Gastroesophageal sphincter (tissue), 4 donors: ENCODE measurements around the gene ATG13. TPM values are rescaled to one million over a fixed set of nuclear protein-coding genes. Genes with fewer than 3 reads are reported as not detected.

ENCODE experiments used
- ATAC-seq: fragments of 150-250 bp; one replicate; pipeline ENCODE4 v1.9.1; 2016; ENCODE audit warnings: mild to moderate bottlenecking, moderate library complexity
- H3K27ac ChIP-seq, 4 donors: fragments of 200-600 bp; sonication (generic) in 3 of 4; 1 replicate in 3 of 4; 2 replicates in 1 of 4; pipeline ENCODE4 v1.5.1; 2016 to 2019
- H3K27me3 ChIP-seq: fragments of 200-600 bp; sonication (generic); one replicate; pipeline ENCODE4 v1.5.1; 2019
- H3K36me3 ChIP-seq, 2 donors: fragments of 200-600 bp; sonication (generic); one replicate each; pipeline ENCODE4 v1.5.1; 2019; ENCODE audit warnings: control low read depth in 1 of 2
- H3K4me1 ChIP-seq, 3 donors: fragments of 200-600 bp; sonication (generic); 1 replicate in 2 of 3; 2 replicates in 1 of 3; pipeline ENCODE4 v1.5.1; 2016 to 2019; ENCODE audit warnings: control low read depth in 2 of 3
- H3K4me3 ChIP-seq, 2 donors: fragments of 200-600 bp; sonication (generic); one replicate each; pipeline ENCODE4 v1.5.1; 2019; ENCODE audit warnings: mild to moderate bottlenecking in 1 of 2, moderate library complexity in 1 of 2
- H3K9me3 ChIP-seq, 3 donors: fragments of 200-600 bp; sonication (generic); one replicate each; pipeline ENCODE4 v1.5.1; 2017 to 2019; ENCODE audit warnings: control low read depth in 2 of 3
- CTCF ChIP-seq, 4 experiments: fragments of 200-600 bp in 2 of 4; fragments of 450-650 bp in 2 of 4; sonication (generic) in 1 of 4; IDR thresholded peaks; one replicate each; pipeline ENCODE4 v1.5.1; 2017 to 2019; ENCODE audit warnings: antibody characterized with exemption in 4 of 4, mild to moderate bottlenecking in 2 of 4, moderate library complexity in 2 of 4
- EP300 ChIP-seq: sonication (generic); formaldehyde crosslinking; IDR thresholded peaks from one replicate; pipeline ENCODE4 v1.6.1; 2017; ENCODE audit warnings: antibody characterized with exemption, mild to moderate bottlenecking
- POLR2A ChIP-seq, 2 donors: fragments of 450-650 bp; IDR thresholded peaks; one replicate each; pipeline ENCODE4 v1.6.1; 2017; ENCODE audit warnings: antibody characterized with exemption in 2 of 2, mild to moderate bottlenecking in 2 of 2, moderate library complexity in 1 of 2
- POLR2AphosphoS5 ChIP-seq: sonication (generic); formaldehyde crosslinking; IDR thresholded peaks from one replicate; pipeline ENCODE4 v1.6.1; 2017; ENCODE audit warnings: antibody characterized with exemption
- WGBS, 2 donors: methylation state at CpG; one replicate each; pipeline ENCODE4 v1.1.5; 2018; ENCODE audit warnings: low coverage in 1 of 2; 5-methylcytosine and 5-hydroxymethylcytosine counted together
- total RNA-seq, 4 donors: library from RNA; depleted of rRNA; stranded (reverse); fragments of >200 nt; gene quantifications; one replicate each; pipeline ENCODE4 v1.1.0, GENCODE V29; 2016

ATG13 gene
- total RNA-seq, 4 donors from 2014 or later: 47.8 to 81.1 (median 69.5) TPM

- Histone ChIP-seq H3K36me3 (peaks cover 0 to 73% of the 10 kb centered on the region in 2 donors), H3K4me1 (no peaks in the 10 kb centered on the region), H3K27me3 (no peaks in the 10 kb centered on the region), H3K4me3 (no peak overlapping the region), H3K27ac (no peak overlapping the region), H3K9me3 (no peaks in the 10 kb centered on the region)
- ATAC-seq: no peak
- TF ChIP-seq CTCF (IDR thresholded peaks at IDR 0.05) (no peak), EP300 (no peak), POLR2AphosphoS5 (no peak), POLR2A (IDR thresholded peaks at IDR 0.05) (no peak)
- 85 to 91% methylated on average over 4 to 5 of the region's 5 CpGs for WGBS, 2 donors
Observed at GRCh38 chr11:46635557-46636139, 18.3 kb downstream of the ATG13 start.

- peaks cover 0 to 71% of the 10 kb centered on the region in 2 donors for H3K36me3 ChIP-seq
- TF ChIP-seq POLR2A (IDR thresholded peaks at IDR 0.05) (no peak), EP300 (no peak), POLR2AphosphoS5 (no peak), CTCF (IDR thresholded peaks at IDR 0.05) (no peak)
- no peaks in the 10 kb centered on the region for H3K9me3 ChIP-seq
- H3K4me3 ChIP-seq: no peak overlapping the region
- H3K27ac ChIP-seq: no peak overlapping the region
- 94% methylated on average over 5 of the region's 5 CpGs; no CpG with 5 or more reads in 1 of the 2 donors for WGBS, 2 donors
- no peak for ATAC-seq
- no peaks in the 10 kb centered on the region for H3K27me3 ChIP-seq
- H3K4me1 ChIP-seq: no peaks in the 10 kb centered on the region
Observed at GRCh38 chr11:46637546-46637945, 20.2 kb downstream of the ATG13 start.

GRCh38 chr11:46639197-46639839 is 22.0 kb downstream of the ATG13 start:
- Histone ChIP-seq H3K9me3 (no peaks in the 10 kb centered on the region), H3K27me3 (no peaks in the 10 kb centered on the region), H3K27ac (no peak overlapping the region), H3K36me3 (peaks cover 1 to 66% of the 10 kb centered on the region in 2 donors), H3K4me3 (no peak overlapping the region), H3K4me1 (no peaks in the 10 kb centered on the region)
- ATAC-seq: no peak
- TF ChIP-seq POLR2AphosphoS5: no peak
- no peak for TF ChIP-seq CTCF (IDR thresholded peaks at IDR 0.05)
- TF ChIP-seq POLR2A (IDR thresholded peaks at IDR 0.05): no peak
- WGBS, 2 donors: 90 to 93% methylated on average over 3 to 7 of the region's 7 CpGs

- no peaks in the 10 kb centered on the region for H3K27me3 ChIP-seq
- H3K9me3 ChIP-seq: no peaks in the 10 kb centered on the region
- no peak overlapping the region for H3K27ac ChIP-seq
- ATAC-seq: no peak
- TF ChIP-seq CTCF (IDR thresholded peaks at IDR 0.05) (no peak), POLR2A (IDR thresholded peaks at IDR 0.05) (no peak), EP300 (no peak), POLR2AphosphoS5 (no peak)
- H3K36me3 ChIP-seq: peaks cover 3 to 72% of the 10 kb centered on the region in 2 donors
- no peak overlapping the region for H3K4me3 ChIP-seq
- 92 to 93% methylated on average over 3 to 6 of the region's 6 CpGs for WGBS, 2 donors
- H3K4me1 ChIP-seq: no peaks in the 10 kb centered on the region
Observed at GRCh38 chr11:46640036-46640788, 22.9 kb downstream of the ATG13 start.
